Stimulated activated effector memory CD8-positive, alpha-beta T cell treated with anti-CD3 and anti-CD28 coated beads, Interleukin-12 subunit alpha, Interleukin-12 subunit beta, amount 100 ng/mL, for 72 hours (primary cell): ENCODE measurements around the gene GGNBP2.
A peak's percentile ranks its signal among the peaks of the same experiment; 100 is the strongest.

Experiments
- ATAC-seq: fragments of 150-1000 bp; cut with Tn5 transposase; 2 replicates; pipeline ENCODE4 v1.10.0; 2021
- DNase-seq, 2 donors: peaks; one replicate each; pipeline ENCODE4 v3.0.0; 2021 to 2022; ENCODE audit warnings: low spot score in 2 of 2
- H3K27ac Mint-ChIP-seq: one replicate; pipeline ENCODE4 v1.8.0; 2022; ENCODE audit warnings: mild to moderate bottlenecking, mixed read lengths
- H3K36me3 Mint-ChIP-seq: one replicate; pipeline ENCODE4 v1.8.0; 2022; ENCODE audit warnings: mild to moderate bottlenecking, mixed read lengths
- H3K4me1 Mint-ChIP-seq: one replicate; pipeline ENCODE4 v1.8.0; 2022; ENCODE audit warnings: mixed read lengths
- H3K4me3 Mint-ChIP-seq: one replicate; pipeline ENCODE4 v1.8.0; 2022; ENCODE audit warnings: mild to moderate bottlenecking, mixed read lengths
- H3K9me3 Mint-ChIP-seq: one replicate; pipeline ENCODE4 v1.8.0; 2022; ENCODE audit warnings: mixed read lengths

GGNBP2 gene, protein sequence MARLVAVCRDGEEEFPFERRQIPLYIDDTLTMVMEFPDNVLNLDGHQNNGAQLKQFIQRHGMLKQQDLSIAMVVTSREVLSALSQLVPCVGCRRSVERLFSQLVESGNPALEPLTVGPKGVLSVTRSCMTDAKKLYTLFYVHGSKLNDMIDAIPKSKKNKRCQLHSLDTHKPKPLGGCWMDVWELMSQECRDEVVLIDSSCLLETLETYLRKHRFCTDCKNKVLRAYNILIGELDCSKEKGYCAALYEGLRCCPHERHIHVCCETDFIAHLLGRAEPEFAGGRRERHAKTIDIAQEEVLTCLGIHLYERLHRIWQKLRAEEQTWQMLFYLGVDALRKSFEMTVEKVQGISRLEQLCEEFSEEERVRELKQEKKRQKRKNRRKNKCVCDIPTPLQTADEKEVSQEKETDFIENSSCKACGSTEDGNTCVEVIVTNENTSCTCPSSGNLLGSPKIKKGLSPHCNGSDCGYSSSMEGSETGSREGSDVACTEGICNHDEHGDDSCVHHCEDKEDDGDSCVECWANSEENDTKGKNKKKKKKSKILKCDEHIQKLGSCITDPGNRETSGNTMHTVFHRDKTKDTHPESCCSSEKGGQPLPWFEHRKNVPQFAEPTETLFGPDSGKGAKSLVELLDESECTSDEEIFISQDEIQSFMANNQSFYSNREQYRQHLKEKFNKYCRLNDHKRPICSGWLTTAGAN

GRCh38 chr17:36544307-36545076 lies at the start of gene GGNBP2:
Gene GGNBP2, plus strand, starts transcription at chr17:36544919. Its CDS starts 806 bp downstream, at chr17:36545725.
- H3K9me3 Mint-ChIP-seq, result no peaks in the 10 kb centered on the region
- DNase-seq (peak; percentile 90 to 96), ATAC-seq (peak; percentile 78)
- H3K36me3 Mint-ChIP-seq, result peaks cover 71% of the 10 kb centered on the region
- H3K27ac Mint-ChIP-seq, result peak within 1 kb of the TSS; percentile 98
- peaks cover 23% of the 10 kb centered on the region for H3K4me1 Mint-ChIP-seq
- H3K4me3 Mint-ChIP-seq, result peak within 1 kb of the TSS; percentile 98

DNA sequence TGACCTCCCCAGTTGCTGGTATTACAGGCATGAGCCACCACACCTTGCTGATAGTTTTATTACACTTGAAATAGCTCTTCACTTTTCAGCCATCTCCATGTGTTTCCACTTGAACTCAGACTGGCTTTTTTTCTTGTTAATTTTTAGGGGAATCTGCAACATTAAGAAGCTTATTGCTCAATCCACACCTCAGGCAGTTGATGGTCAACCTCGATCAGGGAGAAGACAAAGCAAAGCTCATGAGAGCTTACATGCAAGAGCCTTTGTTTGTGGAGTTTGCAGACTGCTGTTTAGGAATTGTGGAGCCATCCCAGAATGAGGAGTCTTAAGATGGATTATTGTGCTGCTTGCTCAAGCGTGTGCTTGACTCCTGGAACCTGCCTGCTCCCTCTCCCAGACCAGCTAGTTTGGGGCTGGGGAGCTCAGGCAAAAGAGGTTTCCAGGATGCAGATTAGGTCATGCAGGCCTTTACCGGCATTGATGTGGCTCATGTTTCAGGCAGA lies 49.6 kb upstream of the GGNBP2 start:
- peaks cover 100% of the 10 kb centered on the region for H3K36me3 Mint-ChIP-seq
- H3K9me3 Mint-ChIP-seq, result no peaks in the 10 kb centered on the region
- DNase-seq, result no peak
- H3K4me3 Mint-ChIP-seq, result no peak overlapping the region
- ATAC-seq, result no peak
- H3K27ac Mint-ChIP-seq, result peak overlapping the region; percentile 5
- H3K4me1 Mint-ChIP-seq, result peaks cover 20% of the 10 kb centered on the region

DNA sequence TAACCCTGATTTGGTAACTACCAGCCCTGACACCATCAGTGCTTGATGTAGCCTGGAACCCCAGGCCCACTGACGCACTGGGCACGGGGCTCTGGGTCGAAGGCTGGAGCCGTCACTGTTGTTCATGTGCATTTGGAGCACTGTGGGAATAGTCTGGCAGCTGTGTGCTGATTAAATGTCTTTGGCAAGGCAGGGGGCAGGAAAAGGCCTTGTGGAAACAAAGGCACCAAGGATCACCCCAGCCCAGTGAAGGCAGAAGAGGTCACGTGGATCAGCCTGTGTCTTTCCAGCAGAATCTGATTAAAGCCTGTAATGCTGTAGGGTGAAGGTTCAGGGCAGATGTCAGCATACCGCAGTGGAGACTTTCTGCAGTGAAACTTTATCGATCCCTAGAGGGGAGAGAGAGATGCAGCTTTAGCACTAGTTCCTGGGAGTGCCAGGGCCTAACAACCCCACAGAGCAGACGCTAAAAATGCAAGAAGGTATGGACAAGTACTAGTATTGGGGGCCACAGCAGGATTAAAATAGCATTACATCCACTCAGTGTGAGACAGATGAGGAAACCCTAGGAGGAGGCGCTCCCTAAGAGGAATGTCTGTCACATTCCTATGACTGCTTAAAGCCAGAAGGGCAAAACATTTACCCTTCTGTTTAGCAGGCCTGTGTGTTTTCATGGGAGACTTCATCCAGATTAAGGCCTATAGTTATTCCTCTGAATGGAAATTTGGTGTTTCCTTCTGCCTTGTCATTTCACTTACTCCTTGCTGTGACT lies 48.5 kb upstream of the GGNBP2 start:
- Mint-ChIP-seq H3K9me3 (no peaks in the 10 kb centered on the region), H3K36me3 (peaks cover 100% of the 10 kb centered on the region), H3K27ac (peak overlapping the region; percentile 71), H3K4me3 (no peak overlapping the region), H3K4me1 (peaks cover 14% of the 10 kb centered on the region)
- DNase-seq, result no peak
- ATAC-seq, result no peak

- DNase-seq (no peak), ATAC-seq (no peak)
- Mint-ChIP-seq H3K27ac (no peak overlapping the region), H3K4me3 (no peak overlapping the region), H3K9me3 (no peaks in the 10 kb centered on the region), H3K4me1 (no peaks in the 10 kb centered on the region), H3K36me3 (peaks cover 99% of the 10 kb centered on the region)
Measured at GRCh38 chr17:36498155-36498554, 46.6 kb upstream of the GGNBP2 start.

- Mint-ChIP-seq H3K27ac (no peak overlapping the region), H3K4me1 (peaks cover 5% of the 10 kb centered on the region), H3K9me3 (no peaks in the 10 kb centered on the region), H3K36me3 (peaks cover 99% of the 10 kb centered on the region), H3K4me3 (no peak overlapping the region)
- no peak for DNase-seq
- ATAC-seq, result no peak
Measured at GRCh38 chr17:36498560-36499300, 46.0 kb upstream of the GGNBP2 start.

DNA sequence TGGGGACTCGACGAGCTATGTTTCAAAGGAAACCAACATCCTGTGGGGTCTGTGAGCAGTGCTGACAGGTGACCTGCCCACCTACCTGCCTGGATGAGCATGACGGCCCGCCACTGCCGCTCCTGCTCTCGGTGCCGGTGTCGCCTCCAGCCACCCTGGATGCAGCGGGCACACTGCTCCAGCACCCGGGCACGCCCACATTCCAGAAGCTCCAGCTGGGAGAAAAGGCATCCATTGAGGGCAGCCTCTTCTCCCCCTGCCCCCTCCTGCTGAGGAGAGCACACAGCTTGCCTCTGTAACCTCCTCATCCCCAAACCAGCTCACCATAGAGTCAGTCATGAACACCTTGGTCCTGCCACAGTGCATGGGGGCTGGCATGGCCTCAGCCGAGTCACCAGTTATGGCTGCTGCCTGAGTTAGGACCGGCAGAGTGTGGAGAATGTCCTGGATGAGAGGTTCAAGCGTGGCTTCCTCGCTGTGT lies 43.9 kb upstream of the GGNBP2 start:
- H3K9me3 Mint-ChIP-seq, result no peaks in the 10 kb centered on the region
- H3K27ac Mint-ChIP-seq, result no peak overlapping the region
- H3K4me3 Mint-ChIP-seq, result no peak overlapping the region
- peaks cover 5% of the 10 kb centered on the region for H3K4me1 Mint-ChIP-seq
- DNase-seq (no peak), ATAC-seq (no peak)
- H3K36me3 Mint-ChIP-seq, result peaks cover 99% of the 10 kb centered on the region

DNA sequence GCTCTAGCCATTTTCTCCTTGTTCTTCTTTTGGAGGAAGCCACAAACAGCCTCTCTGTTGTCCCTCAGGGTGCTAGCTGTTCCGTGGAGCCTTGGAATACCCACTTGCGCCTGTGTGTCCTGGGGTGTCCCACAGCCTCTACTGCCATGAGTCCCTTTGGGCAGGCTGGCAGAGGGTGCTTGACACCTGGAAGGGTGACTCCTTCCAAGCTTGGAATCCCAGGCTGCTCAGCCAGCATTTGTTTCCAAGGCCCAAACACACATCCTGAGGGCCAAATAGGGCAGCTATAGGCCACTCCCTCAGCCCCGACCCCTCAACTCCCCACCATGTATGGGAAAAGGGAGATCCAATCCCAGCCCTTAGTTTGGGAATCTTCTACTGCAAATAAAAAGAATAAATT lies 43.4 kb upstream of the GGNBP2 start:
- ATAC-seq (no peak), DNase-seq (no peak)
- Mint-ChIP-seq H3K9me3 (no peaks in the 10 kb centered on the region), H3K4me3 (no peak overlapping the region), H3K4me1 (peaks cover 5% of the 10 kb centered on the region), H3K27ac (peak overlapping the region; percentile 88), H3K36me3 (peaks cover 99% of the 10 kb centered on the region)

- H3K9me3 Mint-ChIP-seq, result no peaks in the 10 kb centered on the region
Measured at GRCh38 chr17:36501963-36502362, 42.8 kb upstream of the GGNBP2 start.

GRCh38 chr17:36503456-36504155 lies 41.1 kb upstream of the GGNBP2 start:
- Mint-ChIP-seq H3K4me3 (no peak overlapping the region), H3K36me3 (peaks cover 86% of the 10 kb centered on the region), H3K9me3 (no peaks in the 10 kb centered on the region), H3K27ac (peak overlapping the region; percentile 88), H3K4me1 (peaks cover 5% of the 10 kb centered on the region)
- no peak for ATAC-seq
- no peak for DNase-seq

More at GRCh38 chr17:36501963-36502362, 42.8 kb upstream of the GGNBP2 start:
- no peak for ATAC-seq
- H3K4me1 Mint-ChIP-seq, result peaks cover 5% of the 10 kb centered on the region
- peak overlapping the region; percentile 88 for H3K27ac Mint-ChIP-seq
- peaks cover 98% of the 10 kb centered on the region for H3K36me3 Mint-ChIP-seq
- DNase-seq, result no peak
- no peak overlapping the region for H3K4me3 Mint-ChIP-seq

DNA sequence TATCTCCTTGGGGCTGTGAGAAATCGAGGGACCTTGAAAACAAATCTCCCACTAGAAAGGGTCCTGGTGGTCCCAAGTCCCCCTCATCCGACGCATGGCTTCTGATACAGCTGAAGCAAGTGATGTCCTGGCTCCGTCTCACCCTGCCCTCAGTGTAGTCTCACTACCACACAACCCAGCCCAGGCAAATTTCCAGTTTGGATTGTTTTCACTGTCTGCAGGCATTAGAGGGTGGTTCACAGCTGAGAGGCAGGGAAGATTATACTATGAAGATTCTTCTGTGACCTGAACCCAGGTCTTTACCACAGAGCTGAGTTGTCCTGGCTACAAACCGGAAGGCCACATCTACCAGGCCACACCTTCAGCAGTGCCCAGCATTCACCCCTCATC lies 40.6 kb upstream of the GGNBP2 start:
- Mint-ChIP-seq H3K27ac (peak overlapping the region; percentile 88), H3K9me3 (no peaks in the 10 kb centered on the region), H3K36me3 (peaks cover 81% of the 10 kb centered on the region), H3K4me3 (no peak overlapping the region), H3K4me1 (peaks cover 5% of the 10 kb centered on the region)
- DNase-seq (no peak), ATAC-seq (no peak)

GRCh38 chr17:36505171-36505570 lies 39.5 kb upstream of the GGNBP2 start:
- H3K4me1 Mint-ChIP-seq, result peaks cover 5% of the 10 kb centered on the region
- no peaks in the 10 kb centered on the region for H3K9me3 Mint-ChIP-seq
- H3K36me3 Mint-ChIP-seq, result peaks cover 77% of the 10 kb centered on the region
- peak overlapping the region; percentile 16 for H3K27ac Mint-ChIP-seq
- H3K4me3 Mint-ChIP-seq, result no peak overlapping the region
- ATAC-seq, result no peak
- DNase-seq, result no peak

GRCh38 chr17:36506249-36506826 lies 38.4 kb upstream of the GGNBP2 start:
- peak overlapping the region; percentile 16 for H3K27ac Mint-ChIP-seq
- H3K4me3 Mint-ChIP-seq, result no peak overlapping the region
- peaks cover 5% of the 10 kb centered on the region for H3K4me1 Mint-ChIP-seq
- peaks cover 65% of the 10 kb centered on the region for H3K36me3 Mint-ChIP-seq
- DNase-seq (no peak), ATAC-seq (no peak)
- no peaks in the 10 kb centered on the region for H3K9me3 Mint-ChIP-seq

DNA sequence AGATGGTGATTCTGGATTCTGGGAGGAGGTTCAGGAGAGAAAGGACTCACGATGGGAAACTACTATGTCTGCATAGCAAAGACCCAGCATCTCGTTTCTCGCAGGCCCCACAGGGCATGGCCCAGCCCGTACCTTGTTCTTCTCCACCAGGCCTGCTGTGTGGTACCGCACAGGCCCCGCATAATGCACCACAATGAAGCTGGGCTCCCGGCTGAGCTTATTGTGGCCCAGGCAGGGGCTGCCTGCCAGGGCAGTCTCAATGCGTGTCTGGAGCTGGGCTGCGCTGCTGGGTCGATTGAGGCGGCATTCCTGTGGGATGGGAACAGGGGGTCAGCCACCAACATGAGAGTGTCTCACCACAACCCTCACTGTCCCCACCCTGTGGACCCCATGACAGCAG lies 37.9 kb upstream of the GGNBP2 start:
- H3K4me3 Mint-ChIP-seq, result no peak overlapping the region
- DNase-seq (no peak), ATAC-seq (no peak)
- H3K9me3 Mint-ChIP-seq, result no peaks in the 10 kb centered on the region
- H3K4me1 Mint-ChIP-seq, result peaks cover 5% of the 10 kb centered on the region
- H3K36me3 Mint-ChIP-seq, result peaks cover 60% of the 10 kb centered on the region
- no peak overlapping the region for H3K27ac Mint-ChIP-seq
